NCI-H345 (cell line): ENCODE data around the gene ZNF326.

Source experiments
- DNase-seq: peaks from one replicate; lab custom pipeline; 2025; lab: John Stamatoyannopoulos, UW

The ZNF326 gene

GRCh38 chr1:89994805-89995597, at the start of gene ZNF326:
ZNF326 (plus strand) TSS chr1:89995110; CDS start chr1:89995258, 148 bp downstream.
- DNase-seq, result peak; percentile 95

- DNase-seq, result no peak
These were observed 48.9 kb upstream of the ZNF326 start for GRCh38 chr1:89945852-89946476.

- DNase-seq, result no peak
These were observed 48.4 kb upstream of the ZNF326 start for GRCh38 chr1:89946532-89946931.

GRCh38 chr1:89948722-89949345, 46.1 kb upstream of the ZNF326 start:
- DNase-seq, result no peak

- DNase-seq, result no peak
These were observed 44.8 kb upstream of the ZNF326 start for GRCh38 chr1:89949991-89950624.

- DNase-seq, result no peak
These were observed 44.2 kb upstream of the ZNF326 start for GRCh38 chr1:89950703-89951102.

GRCh38 chr1:89951766-89952604, 42.9 kb upstream of the ZNF326 start:
- no peak for DNase-seq

- no peak for DNase-seq
These were observed 42.2 kb upstream of the ZNF326 start for GRCh38 chr1:89952605-89953130.

GRCh38 chr1:89953131-89953626, 41.7 kb upstream of the ZNF326 start:
- DNase-seq, result no peak

- DNase-seq, result no peak
These were observed 41.0 kb upstream of the ZNF326 start for GRCh38 chr1:89953929-89954328.

GRCh38 chr1:89954401-89954800, 40.5 kb upstream of the ZNF326 start:
- no peak for DNase-seq

- no peak for DNase-seq
These were observed 39.4 kb upstream of the ZNF326 start for GRCh38 chr1:89955311-89956205.

- no peak for DNase-seq
These were observed 37.8 kb upstream of the ZNF326 start for GRCh38 chr1:89957107-89957506.

GRCh38 chr1:89958851-89959654, 35.9 kb upstream of the ZNF326 start:
- DNase-seq, result no peak

- DNase-seq, result no peak
These were observed 35.2 kb upstream of the ZNF326 start for GRCh38 chr1:89959719-89960118.

- no peak for DNase-seq
These were observed 32.7 kb upstream of the ZNF326 start for GRCh38 chr1:89962024-89962741.

- no peak for DNase-seq
These were observed 32.2 kb upstream of the ZNF326 start for GRCh38 chr1:89962742-89963075.

GRCh38 chr1:89965193-89965768, 29.6 kb upstream of the ZNF326 start:
- DNase-seq, result peak; percentile 32
